ENCODE data around the gene STH.

STH gene

GRCh38 chr17:46001390-46002310 lies 2.6 kb downstream of the STH start:
- no peak overlapping the region for H3K4me2 ChIP-seq (ENCODE audit: low read depth, low read length)
- no peaks in the 10 kb centered on the region for H3K9me3 ChIP-seq (replicated peaks; ENCODE audit: insufficient read depth, low read length)
- no peak overlapping the region for H3K9ac ChIP-seq (ENCODE audit: low read length)

DNA sequence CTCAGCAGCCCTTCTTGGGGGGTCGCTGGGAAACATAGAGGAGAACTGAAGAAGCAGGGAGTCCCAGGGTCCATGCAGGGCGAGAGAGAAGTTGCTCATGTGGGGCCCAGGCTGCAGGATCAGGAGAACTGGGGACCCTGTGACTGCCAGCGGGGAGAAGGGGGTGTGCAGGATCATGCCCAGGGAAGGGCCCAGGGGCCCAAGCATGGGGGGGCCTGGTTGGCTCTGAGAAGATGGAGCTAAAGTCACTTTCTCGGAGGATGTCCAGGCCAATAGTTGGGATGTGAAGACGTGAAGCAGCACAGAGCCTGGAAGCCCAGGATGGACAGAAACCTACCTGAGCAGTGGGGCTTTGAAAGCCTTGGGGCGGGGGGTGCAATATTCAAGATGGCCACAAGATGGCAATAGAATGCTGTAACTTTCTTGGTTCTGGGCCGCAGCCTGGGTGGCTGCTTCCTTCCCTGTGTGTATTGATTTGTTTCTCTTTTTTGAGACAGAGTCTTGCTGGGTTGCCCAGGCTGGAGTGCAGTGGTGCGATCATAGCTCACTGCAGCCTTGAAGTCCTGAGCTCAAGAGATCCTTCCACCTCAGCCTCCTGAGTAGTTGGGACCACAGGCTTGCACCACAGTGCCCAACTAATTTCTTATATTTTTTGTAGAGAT lies 3.4 kb downstream of the STH start:
- no peaks in the 10 kb centered on the region for H3F3A ChIP-seq (ENCODE audit: insufficient read depth, low read length)
- H3K79me2 ChIP-seq (ENCODE audit: low read length), result no peaks in the 10 kb centered on the region
- H3K4me3 ChIP-seq (ENCODE audit: low read length), result no peak overlapping the region
- no peaks in the 10 kb centered on the region for H3K36me3 ChIP-seq (replicated peaks; ENCODE audit: insufficient read depth, low read length)
- no peaks in the 10 kb centered on the region for H3K27me3 ChIP-seq (replicated peaks; ENCODE audit: insufficient read depth, low read length)
- peak overlapping the region; percentile 35; the same call in 1 of the 2 replicates for H2AFZ ChIP-seq (ENCODE audit: low read length)
- H3K9me3 ChIP-seq (replicated peaks; ENCODE audit: insufficient read depth, low read length), result no peaks in the 10 kb centered on the region
- H3K27ac ChIP-seq (ENCODE audit: low read length), result no peak overlapping the region
- peak; percentile 56 for DNase-seq
- H4K20me1 ChIP-seq (ENCODE audit: insufficient read depth, low read length), result no peaks in the 10 kb centered on the region
- H3K4me1 ChIP-seq (ENCODE audit: low read length), result no peaks in the 10 kb centered on the region
- no peak overlapping the region for H3K9ac ChIP-seq (ENCODE audit: low read length)
- TF ChIP-seq, protein P1, sequence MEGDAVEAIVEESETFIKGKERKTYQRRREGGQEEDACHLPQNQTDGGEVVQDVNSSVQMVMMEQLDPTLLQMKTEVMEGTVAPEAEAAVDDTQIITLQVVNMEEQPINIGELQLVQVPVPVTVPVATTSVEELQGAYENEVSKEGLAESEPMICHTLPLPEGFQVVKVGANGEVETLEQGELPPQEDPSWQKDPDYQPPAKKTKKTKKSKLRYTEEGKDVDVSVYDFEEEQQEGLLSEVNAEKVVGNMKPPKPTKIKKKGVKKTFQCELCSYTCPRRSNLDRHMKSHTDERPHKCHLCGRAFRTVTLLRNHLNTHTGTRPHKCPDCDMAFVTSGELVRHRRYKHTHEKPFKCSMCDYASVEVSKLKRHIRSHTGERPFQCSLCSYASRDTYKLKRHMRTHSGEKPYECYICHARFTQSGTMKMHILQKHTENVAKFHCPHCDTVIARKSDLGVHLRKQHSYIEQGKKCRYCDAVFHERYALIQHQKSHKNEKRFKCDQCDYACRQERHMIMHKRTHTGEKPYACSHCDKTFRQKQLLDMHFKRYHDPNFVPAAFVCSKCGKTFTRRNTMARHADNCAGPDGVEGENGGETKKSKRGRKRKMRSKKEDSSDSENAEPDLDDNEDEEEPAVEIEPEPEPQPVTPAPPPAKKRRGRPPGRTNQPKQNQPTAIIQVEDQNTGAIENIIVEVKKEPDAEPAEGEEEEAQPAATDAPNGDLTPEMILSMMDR (IDR thresholded peaks at IDR 0.05; ENCODE audit: low read length), result peak; percentile 84
- TF ChIP-seq EZH2phosphoT487 (IDR thresholded peaks at IDR 0.05; ENCODE audit: low read length) (no peak), EZH2 (optimal IDR thresholded peaks at IDR 0.05; ENCODE audit: low read depth, low read length) (no peak)
- no peak overlapping the region for H3K4me2 ChIP-seq (ENCODE audit: low read depth, low read length)
- H3K9me2 ChIP-seq (replicated peaks; ENCODE audit: insufficient read depth, low read length), result no peaks in the 10 kb centered on the region

More at GRCh38 chr17:46001390-46002310, 2.6 kb downstream of the STH start:
- no peaks in the 10 kb centered on the region for H4K20me1 ChIP-seq (ENCODE audit: insufficient read depth, low read length)
- no peaks in the 10 kb centered on the region for H3F3A ChIP-seq (ENCODE audit: insufficient read depth, low read length)
- H3K9me2 ChIP-seq (replicated peaks; ENCODE audit: insufficient read depth, low read length), result no peaks in the 10 kb centered on the region
- no peak overlapping the region for H3K27ac ChIP-seq (ENCODE audit: low read length)
- H3K4me3 ChIP-seq (ENCODE audit: low read length), result no peak overlapping the region
- H2AFZ ChIP-seq (ENCODE audit: low read length), result no peak overlapping the region
- no peaks in the 10 kb centered on the region for H3K36me3 ChIP-seq (replicated peaks; ENCODE audit: insufficient read depth, low read length)
- DNase-seq, result no peak
- H3K4me1 ChIP-seq (ENCODE audit: low read length), result no peaks in the 10 kb centered on the region
- TF ChIP-seq EZH2 (optimal IDR thresholded peaks at IDR 0.05; ENCODE audit: low read depth, low read length) (no peak), EZH2phosphoT487 (IDR thresholded peaks at IDR 0.05; ENCODE audit: low read length) (no peak)
- TF ChIP-seq, protein P1 (IDR thresholded peaks at IDR 0.05; ENCODE audit: low read length), result no peak
- H3K27me3 ChIP-seq (replicated peaks; ENCODE audit: insufficient read depth, low read length), result no peaks in the 10 kb centered on the region
- H3K79me2 ChIP-seq (ENCODE audit: low read length), result no peaks in the 10 kb centered on the region

- Histone ChIP-seq H3K9me2 (replicated peaks; ENCODE audit: insufficient read depth, low read length) (no peaks in the 10 kb centered on the region), H2AFZ (ENCODE audit: low read length) (peak overlapping the region; percentile 35; the same call in 1 of the 2 replicates), H3K9me3 (replicated peaks; ENCODE audit: insufficient read depth, low read length) (no peaks in the 10 kb centered on the region), H3K27ac (ENCODE audit: low read length) (no peak overlapping the region), H3K4me3 (ENCODE audit: low read length) (no peak overlapping the region), H3K4me1 (ENCODE audit: low read length) (no peaks in the 10 kb centered on the region), H3K4me2 (ENCODE audit: low read depth, low read length) (no peak overlapping the region), H3F3A (ENCODE audit: insufficient read depth, low read length) (no peaks in the 10 kb centered on the region), H3K9ac (ENCODE audit: low read length) (no peak overlapping the region), H3K36me3 (replicated peaks; ENCODE audit: insufficient read depth, low read length) (no peaks in the 10 kb centered on the region), H3K79me2 (ENCODE audit: low read length) (no peaks in the 10 kb centered on the region), H4K20me1 (ENCODE audit: insufficient read depth, low read length) (no peaks in the 10 kb centered on the region), H3K27me3 (replicated peaks; ENCODE audit: insufficient read depth, low read length) (no peaks in the 10 kb centered on the region)
- DNase-seq, result no peak
- TF ChIP-seq, protein P1 (IDR thresholded peaks at IDR 0.05; ENCODE audit: low read length), result no peak
- TF ChIP-seq EZH2phosphoT487 (IDR thresholded peaks at IDR 0.05; ENCODE audit: low read length), result no peak
- no peak for TF ChIP-seq EZH2 (optimal IDR thresholded peaks at IDR 0.05; ENCODE audit: low read depth, low read length)
These were observed 3.9 kb downstream of the STH start for GRCh38 chr17:46002973-46003316.
